IgD-negative memory B cell (primary cell): ENCODE data around the gene FAM13A. TPM values are rescaled to one million over a fixed set of nuclear protein-coding genes. Genes with fewer than 3 reads are reported as not detected.
"Not testable (repeated sequence)": the region's sequence is repeated elsewhere in the genome, so short reads cannot be mapped to it uniquely, and the experiment has no call there.

Source experiments
- H3K27ac Mint-ChIP-seq, 3 donors: one replicate each; pipeline ENCODE4 v1.8.0; 2020 to 2022; ENCODE audit warnings: mild to moderate bottlenecking in 3 of 3, mixed read lengths in 3 of 3, moderate library complexity in 1 of 3
- H3K27me3 Mint-ChIP-seq: one replicate; pipeline ENCODE4 v1.8.0; 2021; ENCODE audit warnings: mixed read lengths
- H3K36me3 Mint-ChIP-seq: one replicate; pipeline ENCODE4 v1.8.0; 2020; ENCODE audit warnings: mild to moderate bottlenecking, mixed read lengths
- H3K4me1 Mint-ChIP-seq, 3 donors: one replicate each; pipeline ENCODE4 v1.8.0; 2020 to 2022; ENCODE audit warnings: mixed read lengths in 3 of 3, mild to moderate bottlenecking in 1 of 3
- H3K4me3 Mint-ChIP-seq, 4 donors: one replicate each; pipeline ENCODE4 v1.8.0; 2020 to 2022; ENCODE audit warnings: mild to moderate bottlenecking in 4 of 4, mixed read lengths in 4 of 4, moderate library complexity in 3 of 4
- H3K9me3 Mint-ChIP-seq, 3 donors: one replicate each; pipeline ENCODE4 v1.8.0; 2020 to 2021; ENCODE audit warnings: mixed read lengths in 3 of 3, mild to moderate bottlenecking in 1 of 3
- polyA plus RNA-seq: library from polyadenylated mRNA; unstranded; fragments of 300-500 nt; fragmentation: Illumina TruSeq; gene quantifications from one replicate; pipeline ENCODE4 v1.2.3, GENCODE V29; 2021

The FAM13A gene
- polyA plus RNA-seq, 1 donor from 2014 or later, result 2.3 TPM

DNA sequence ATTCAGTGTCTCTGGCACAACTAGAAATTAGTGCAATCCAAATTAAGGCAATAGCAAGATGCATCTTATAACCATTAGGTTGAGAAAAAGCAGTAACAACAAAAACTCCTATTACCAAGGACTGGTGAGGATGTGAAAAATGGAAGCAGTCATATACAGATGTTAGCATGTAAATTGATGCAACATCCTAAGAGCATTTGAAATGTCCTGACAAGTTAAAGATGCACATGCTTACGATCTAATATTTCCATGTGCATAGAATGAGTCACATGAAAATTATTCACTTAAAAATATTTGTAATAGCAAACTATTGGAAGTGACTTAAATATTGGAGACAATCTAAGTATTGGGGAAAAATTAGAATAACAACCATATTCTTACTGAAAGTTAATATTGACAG, 163.0 kb downstream of the FAM13A start:
- no peaks in the 10 kb centered on the region for H3K9me3 Mint-ChIP-seq
- no peaks in the 10 kb centered on the region for H3K4me1 Mint-ChIP-seq
- peaks cover 2% of the 10 kb centered on the region for H3K36me3 Mint-ChIP-seq
- no peak overlapping the region for H3K4me3 Mint-ChIP-seq
- no peak overlapping the region for H3K27ac Mint-ChIP-seq
- H3K27me3 Mint-ChIP-seq, result no peaks in the 10 kb centered on the region

DNA sequence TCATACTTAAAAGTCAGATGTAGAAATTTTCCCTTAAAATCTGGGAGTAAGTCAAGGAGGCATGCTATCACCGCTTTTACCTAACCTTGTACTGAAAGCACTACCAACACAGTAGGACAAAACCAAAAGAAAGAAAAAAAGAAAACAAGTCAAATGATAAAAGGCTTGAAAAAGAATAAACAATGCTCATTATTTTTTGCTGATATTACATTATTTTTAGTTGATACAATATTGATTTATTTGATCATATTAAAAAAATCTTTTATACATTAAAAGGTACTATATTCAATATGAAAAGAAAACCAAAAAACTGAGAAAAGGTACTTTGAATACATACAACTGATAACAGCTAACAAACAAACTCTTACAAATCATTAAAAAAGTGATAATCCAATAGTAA, 164.3 kb downstream of the FAM13A start:
- H3K4me1 Mint-ChIP-seq, result no peaks in the 10 kb centered on the region
- peaks cover 2% of the 10 kb centered on the region for H3K36me3 Mint-ChIP-seq
- H3K27ac Mint-ChIP-seq, result no peak overlapping the region
- no peak overlapping the region for H3K4me3 Mint-ChIP-seq
- no peaks in the 10 kb centered on the region for H3K27me3 Mint-ChIP-seq
- H3K9me3 Mint-ChIP-seq, result no peaks in the 10 kb centered on the region

DNA sequence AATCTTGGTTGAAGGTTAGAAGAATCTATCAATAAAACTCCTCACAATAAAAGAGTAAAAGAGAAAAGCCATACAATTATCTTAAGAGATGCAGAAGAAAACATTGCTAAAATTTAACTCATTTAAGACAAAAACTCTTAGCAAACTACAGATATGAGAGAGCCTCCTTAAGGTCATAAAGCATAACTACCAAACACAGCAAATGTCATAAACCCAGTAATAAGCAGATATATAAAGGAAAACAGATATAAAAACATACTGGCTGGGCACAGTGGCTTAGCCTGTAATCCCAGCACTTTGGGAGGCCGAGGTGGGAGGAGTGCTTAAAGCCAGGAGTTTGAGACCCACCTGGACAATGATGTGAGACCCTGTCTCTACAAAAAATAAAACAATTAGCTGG, 165.3 kb downstream of the FAM13A start:
- H3K4me1 Mint-ChIP-seq, result no peaks in the 10 kb centered on the region
- H3K27ac Mint-ChIP-seq, result no peak overlapping the region
- no peaks in the 10 kb centered on the region for H3K27me3 Mint-ChIP-seq
- peaks cover 2% of the 10 kb centered on the region for H3K36me3 Mint-ChIP-seq
- no peak overlapping the region for H3K4me3 Mint-ChIP-seq
- H3K9me3 Mint-ChIP-seq, result no peaks in the 10 kb centered on the region

DNA sequence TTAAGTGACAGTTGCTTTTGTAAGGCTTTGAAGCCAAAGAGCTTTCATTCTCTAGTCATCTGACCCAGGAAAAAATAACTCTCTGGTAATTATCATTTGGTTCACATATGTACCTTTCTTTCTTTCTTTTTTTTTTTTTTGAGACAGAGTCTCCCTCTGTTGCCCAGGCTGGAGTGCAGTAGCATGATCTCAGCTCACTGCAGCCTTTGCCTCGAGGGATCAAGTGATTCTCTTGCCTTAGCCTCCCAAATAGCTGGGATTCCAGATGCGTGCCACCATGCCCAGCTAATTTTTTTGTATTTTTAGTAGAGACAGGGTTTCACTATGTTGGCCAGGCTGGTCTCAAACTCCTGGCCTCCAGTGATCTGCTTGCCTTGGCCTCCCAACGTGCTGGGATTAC, 169.6 kb downstream of the FAM13A start:
- H3K27me3 Mint-ChIP-seq, H3K4me1 Mint-ChIP-seq, H3K4me3 Mint-ChIP-seq, H3K36me3 Mint-ChIP-seq, H3K9me3 Mint-ChIP-seq, H3K27ac Mint-ChIP-seq: not testable (repeated sequence)

DNA sequence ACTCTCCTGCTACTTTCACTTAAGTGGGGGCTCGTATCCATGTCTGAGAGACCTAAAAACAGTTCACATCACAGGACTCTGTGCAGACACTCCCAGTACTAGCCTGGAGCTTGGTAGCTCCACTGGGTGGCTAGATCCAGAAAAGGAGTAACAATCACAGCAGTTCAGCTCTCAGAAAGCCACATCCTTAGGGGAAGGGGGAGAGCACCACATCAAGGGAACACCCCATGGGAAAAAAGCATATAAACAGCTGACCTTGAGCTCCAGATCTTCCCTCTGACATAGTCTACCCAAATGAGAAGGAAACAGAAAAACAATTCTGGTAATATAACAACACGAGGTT, 175.8 kb downstream of the FAM13A start:
- peaks cover 3% of the 10 kb centered on the region for H3K27me3 Mint-ChIP-seq
- H3K4me3 Mint-ChIP-seq, result no peak overlapping the region
- H3K4me1 Mint-ChIP-seq, result peaks cover 0 to 1% (median 0%) of the 10 kb centered on the region in 3 donors
- H3K27ac Mint-ChIP-seq, result no peak overlapping the region
- H3K36me3 Mint-ChIP-seq, result no peaks in the 10 kb centered on the region
- no peaks in the 10 kb centered on the region for H3K9me3 Mint-ChIP-seq

DNA sequence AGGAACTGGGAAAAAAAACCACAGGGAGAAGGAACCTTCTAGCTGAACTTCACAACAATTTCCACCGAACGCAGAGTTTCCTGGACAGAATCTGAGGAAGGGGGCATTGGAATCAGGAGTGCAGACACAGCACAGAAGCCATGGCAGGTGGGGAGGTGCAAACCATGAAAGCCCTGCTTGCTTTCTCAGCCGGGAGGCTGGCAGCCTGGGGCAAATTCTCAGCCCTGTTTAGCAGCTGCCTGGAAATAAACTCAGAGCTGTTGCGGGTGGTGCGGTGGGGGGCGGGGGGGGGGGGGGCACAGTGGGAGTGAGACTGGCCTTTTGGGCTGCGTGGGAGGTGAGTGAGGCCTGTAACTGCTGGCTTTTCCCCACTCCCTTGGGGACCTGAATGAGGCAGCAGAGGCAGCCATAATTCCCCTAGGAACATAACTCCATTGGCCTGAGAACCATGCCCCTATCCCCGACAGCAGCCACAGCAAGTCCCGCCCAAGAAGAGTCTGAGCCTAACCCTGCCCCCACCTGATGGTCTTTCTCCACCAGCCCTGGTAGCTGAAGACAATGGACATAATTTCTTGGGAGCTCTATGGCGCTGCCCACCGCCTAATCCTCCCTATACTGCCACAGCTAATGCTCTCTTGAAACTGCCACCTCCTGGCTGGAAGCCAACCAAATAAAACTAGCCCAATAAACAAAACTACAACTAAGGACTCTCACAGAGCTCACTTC, 176.3 kb downstream of the FAM13A start:
- no peak overlapping the region for H3K4me3 Mint-ChIP-seq
- H3K9me3 Mint-ChIP-seq, result no peaks in the 10 kb centered on the region
- H3K27ac Mint-ChIP-seq, result no peak overlapping the region
- H3K4me1 Mint-ChIP-seq, result peaks cover 0 to 1% (median 0%) of the 10 kb centered on the region in 3 donors
- H3K27me3 Mint-ChIP-seq, result peaks cover 3% of the 10 kb centered on the region
- H3K36me3 Mint-ChIP-seq, result no peaks in the 10 kb centered on the region

DNA sequence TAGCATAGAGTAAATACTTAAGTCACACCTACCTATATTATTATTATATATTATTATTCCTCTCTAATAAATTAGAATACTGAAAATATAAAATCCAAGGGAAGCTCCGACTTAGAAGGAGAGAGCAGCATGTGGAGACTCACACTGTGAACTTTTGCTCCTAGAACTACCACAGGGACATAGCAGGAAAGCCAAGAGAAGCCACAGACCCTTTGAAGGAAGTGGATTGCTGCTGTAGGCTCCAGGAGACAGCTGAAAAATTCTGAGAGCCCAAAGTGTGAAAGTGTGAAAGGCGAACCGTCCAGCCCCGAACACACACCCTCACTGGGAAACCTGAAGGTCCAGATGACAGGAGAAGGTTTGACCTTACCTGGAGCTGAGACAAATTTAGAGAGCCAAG, 177.0 kb downstream of the FAM13A start:
- H3K4me1 Mint-ChIP-seq, result peaks cover 0 to 1% (median 0%) of the 10 kb centered on the region in 3 donors

DNA sequence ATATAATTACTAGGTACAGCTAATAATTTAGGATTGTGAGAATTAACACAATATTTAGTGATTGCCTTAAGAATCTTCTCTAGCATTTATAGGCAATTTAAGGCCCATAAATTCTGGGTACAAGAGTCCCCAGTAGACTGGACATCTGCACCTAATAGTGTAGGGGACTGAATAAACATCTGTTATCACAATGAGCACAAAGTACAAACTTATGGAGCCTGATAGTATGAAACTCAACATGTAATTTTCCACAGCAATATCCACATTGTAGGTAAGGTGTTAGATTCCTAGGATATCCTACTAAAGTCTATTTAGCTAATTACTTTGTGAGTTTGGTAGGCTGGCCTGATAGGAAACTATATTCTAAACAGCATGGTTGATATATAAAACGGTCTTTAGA, 178.3 kb downstream of the FAM13A start:
- Mint-ChIP-seq H3K4me1 (no peaks in the 10 kb centered on the region), H3K36me3 (no peaks in the 10 kb centered on the region), H3K27ac (no peak overlapping the region), H3K27me3 (peaks cover 1% of the 10 kb centered on the region), H3K9me3 (no peaks in the 10 kb centered on the region), H3K4me3 (no peak overlapping the region)

More for the DNA sequence above, 177.0 kb downstream of the FAM13A start:
- Mint-ChIP-seq H3K9me3 (no peaks in the 10 kb centered on the region), H3K27me3 (peaks cover 1% of the 10 kb centered on the region), H3K36me3 (no peaks in the 10 kb centered on the region), H3K27ac (no peak overlapping the region), H3K4me3 (no peak overlapping the region)

DNA sequence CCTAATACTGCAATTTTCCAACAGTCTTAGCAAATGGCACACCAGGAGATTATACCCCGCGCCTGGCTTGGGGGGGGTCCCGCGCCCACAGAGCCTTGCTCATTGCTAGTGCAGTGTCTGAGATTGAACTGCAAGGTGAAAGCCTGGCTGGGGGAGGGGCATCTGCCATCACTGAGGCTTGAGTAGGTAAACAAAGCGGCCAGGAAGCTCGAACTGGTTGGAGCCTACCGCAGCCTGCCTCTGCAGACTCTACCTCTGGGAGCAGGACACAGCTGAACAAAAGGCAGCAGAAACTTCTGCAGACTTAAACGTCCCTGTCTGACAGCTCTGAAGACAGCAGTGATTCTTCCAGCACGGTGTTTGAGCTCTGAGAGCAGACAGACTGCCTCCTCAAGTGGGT, 186.6 kb downstream of the FAM13A start:
- Mint-ChIP-seq H3K9me3 (peaks cover 0 to 2% (median 0%) of the 10 kb centered on the region in 3 donors), H3K4me1 (no peaks in the 10 kb centered on the region), H3K36me3 (no peaks in the 10 kb centered on the region)

DNA sequence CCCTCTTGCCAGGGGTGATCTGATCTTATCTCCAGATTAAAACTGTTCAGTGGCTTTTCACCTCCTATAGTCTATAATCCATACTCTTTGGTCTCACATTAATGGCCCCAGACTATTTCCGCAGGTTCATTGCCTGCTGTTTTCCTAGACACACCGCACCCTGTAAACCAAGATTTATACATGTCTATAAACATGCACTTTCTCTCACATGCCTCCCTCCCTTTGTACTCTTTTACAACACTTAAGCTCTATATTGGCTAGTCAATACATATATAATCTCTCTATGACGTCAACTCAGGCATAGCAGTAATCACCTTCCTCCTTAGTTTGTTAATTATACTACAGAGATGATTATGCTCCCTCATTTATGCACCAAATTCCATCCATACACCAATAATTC, 188.5 kb downstream of the FAM13A start:
- H3K4me1 Mint-ChIP-seq, result no peaks in the 10 kb centered on the region
- no peak overlapping the region for H3K4me3 Mint-ChIP-seq
- H3K36me3 Mint-ChIP-seq, result no peaks in the 10 kb centered on the region
- H3K27me3 Mint-ChIP-seq, result peaks cover 15% of the 10 kb centered on the region
- no peak overlapping the region for H3K27ac Mint-ChIP-seq
- H3K9me3 Mint-ChIP-seq, result peaks cover 0 to 2% (median 0%) of the 10 kb centered on the region in 3 donors

More for the DNA sequence above, 186.6 kb downstream of the FAM13A start:
- Mint-ChIP-seq H3K27ac (no peak overlapping the region), H3K4me3 (no peak overlapping the region), H3K27me3 (peaks cover 14% of the 10 kb centered on the region)

DNA sequence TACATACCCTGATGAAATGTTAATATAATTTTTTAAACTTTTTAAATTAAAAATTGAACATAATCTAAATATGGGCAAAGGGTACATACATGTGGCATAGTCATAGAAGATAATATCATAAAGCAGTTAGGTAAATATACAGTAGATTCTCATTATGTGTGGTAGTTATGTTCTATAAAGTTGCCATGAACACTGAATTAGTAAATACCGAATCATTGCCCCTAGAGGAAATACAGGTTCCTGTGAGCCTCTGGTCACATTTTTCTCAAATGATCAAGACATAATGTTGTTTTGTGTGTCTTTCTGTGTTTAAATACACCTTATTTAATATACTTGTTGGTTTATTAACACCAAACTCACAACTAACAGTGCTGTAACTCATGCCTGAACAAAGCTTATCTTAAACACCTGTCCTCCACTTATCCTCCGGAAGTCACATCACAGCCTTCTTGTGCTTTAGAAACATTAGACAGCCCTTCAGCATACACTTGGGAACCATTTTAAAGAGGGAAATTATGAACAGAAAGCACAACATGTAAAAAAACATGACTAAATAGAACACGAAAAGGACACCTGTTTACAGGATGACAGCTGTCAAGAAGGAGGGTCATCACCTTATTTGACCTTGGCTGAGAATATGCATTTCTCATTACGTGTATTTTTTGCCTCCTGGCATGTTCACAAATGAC, 190.0 kb downstream of the FAM13A start:
- Mint-ChIP-seq H3K4me1 (no peaks in the 10 kb centered on the region), H3K4me3 (no peak overlapping the region), H3K9me3 (peaks cover 0 to 2% (median 0%) of the 10 kb centered on the region in 3 donors), H3K27ac (no peak overlapping the region), H3K36me3 (no peaks in the 10 kb centered on the region), H3K27me3 (peaks cover 12% of the 10 kb centered on the region)

DNA sequence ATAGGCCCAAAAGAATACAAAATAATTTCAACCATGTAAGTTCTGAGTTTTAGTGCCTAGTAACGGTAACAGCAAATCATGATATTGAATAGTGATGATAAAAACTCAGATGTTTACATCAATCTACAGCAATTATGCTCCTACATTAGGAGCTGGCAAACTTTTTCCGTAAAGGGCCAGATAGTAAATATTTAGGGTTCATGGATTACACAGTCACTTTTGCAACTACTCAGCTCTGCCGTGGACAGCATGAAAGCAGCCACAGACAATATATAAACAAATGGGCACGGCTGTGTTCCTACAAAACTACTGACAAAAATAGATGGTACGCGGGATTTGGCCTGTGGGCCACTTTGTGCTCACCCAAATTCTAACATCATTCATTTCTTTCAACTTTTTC, 191.5 kb downstream of the FAM13A start:
- H3K27ac Mint-ChIP-seq, result no peak overlapping the region
- no peak overlapping the region for H3K4me3 Mint-ChIP-seq
- peaks cover 0 to 2% (median 0%) of the 10 kb centered on the region in 3 donors for H3K9me3 Mint-ChIP-seq
- H3K27me3 Mint-ChIP-seq, result peaks cover 6% of the 10 kb centered on the region
- H3K4me1 Mint-ChIP-seq, result no peaks in the 10 kb centered on the region
- no peaks in the 10 kb centered on the region for H3K36me3 Mint-ChIP-seq

DNA sequence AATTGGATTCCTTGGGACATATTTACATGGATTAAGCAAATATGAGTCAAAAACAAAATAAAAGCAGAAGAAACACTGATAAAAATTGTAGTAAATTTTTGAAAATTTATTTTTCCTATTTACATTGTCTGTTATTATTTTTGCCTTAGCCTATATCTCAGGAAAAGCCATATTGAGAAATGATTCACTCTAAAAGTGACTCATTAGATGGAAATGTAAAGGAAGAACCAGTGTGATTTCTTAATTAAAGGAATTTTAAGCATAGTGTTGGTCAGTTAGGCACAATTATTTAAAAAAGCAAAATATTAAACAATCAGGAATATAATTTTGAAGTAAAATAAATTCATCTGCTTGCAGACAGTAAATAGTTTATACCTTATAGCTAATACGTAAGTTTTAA, 191.9 kb downstream of the FAM13A start:
- Mint-ChIP-seq H3K4me3 (no peak overlapping the region), H3K36me3 (no peaks in the 10 kb centered on the region), H3K27ac (no peak overlapping the region), H3K27me3 (peaks cover 6% of the 10 kb centered on the region), H3K4me1 (no peaks in the 10 kb centered on the region), H3K9me3 (peaks cover 0 to 2% (median 0%) of the 10 kb centered on the region in 3 donors)

DNA sequence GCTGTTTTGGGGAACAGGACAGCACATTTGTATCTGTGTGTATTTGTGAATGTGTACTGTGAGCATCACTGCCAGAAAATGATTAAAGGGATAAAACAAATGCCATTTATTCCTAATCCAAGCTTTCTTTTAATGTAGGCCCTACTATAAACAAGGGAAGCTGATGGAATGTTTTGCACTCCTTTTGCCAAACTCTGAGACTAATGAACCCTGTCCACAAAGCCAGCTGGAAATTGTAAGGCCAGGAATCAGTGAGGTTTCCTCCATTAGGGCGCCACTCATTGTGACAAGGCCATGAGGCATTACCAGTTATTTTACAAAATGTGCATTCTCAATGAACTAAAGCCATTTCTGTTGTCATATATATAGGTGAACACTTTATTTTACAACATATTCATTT, 196.4 kb downstream of the FAM13A start:
- Mint-ChIP-seq H3K4me1 (peaks cover 5 to 10% (median 10%) of the 10 kb centered on the region in 3 donors), H3K36me3 (no peaks in the 10 kb centered on the region), H3K9me3 (no peaks in the 10 kb centered on the region), H3K27me3 (peaks cover 1% of the 10 kb centered on the region), H3K4me3 (no peak overlapping the region), H3K27ac (no peak overlapping the region)

DNA sequence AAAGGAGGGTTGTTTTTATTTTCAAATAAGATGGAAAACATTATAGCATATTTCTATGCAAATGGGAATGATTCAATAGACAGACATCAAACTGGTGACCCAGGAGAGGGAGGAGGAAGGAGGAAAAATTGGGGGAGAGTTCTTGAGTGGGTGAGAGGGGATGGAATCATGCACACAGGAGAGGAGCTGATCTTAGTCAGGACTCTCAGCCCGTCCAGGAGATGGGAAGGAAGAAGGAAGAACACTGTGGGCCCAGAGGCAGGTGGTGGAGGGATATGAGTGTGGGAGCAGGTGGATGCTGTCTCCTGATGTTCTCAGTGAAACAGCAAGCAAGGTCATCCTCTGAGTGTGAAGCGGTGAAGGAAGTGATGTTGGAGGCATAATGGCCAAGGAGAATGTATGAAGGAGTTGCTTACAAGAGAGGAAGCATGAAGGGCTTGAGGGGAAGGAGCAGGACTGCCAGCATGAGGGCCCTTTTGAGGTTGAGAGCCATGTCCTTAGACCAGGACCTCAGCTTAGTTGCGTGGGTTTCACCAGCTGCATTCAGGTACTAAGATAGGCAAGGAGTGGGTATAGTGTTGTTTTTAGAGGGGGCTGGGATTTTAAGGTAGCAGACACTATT, 197.7 kb downstream of the FAM13A start:
- Mint-ChIP-seq H3K27me3 (no peaks in the 10 kb centered on the region), H3K9me3 (no peaks in the 10 kb centered on the region), H3K36me3 (no peaks in the 10 kb centered on the region), H3K27ac (peak overlapping the region in 1 of 3 donors; percentile 71), H3K4me3 (peak overlapping the region in 1 of 4 donors; percentile 4), H3K4me1 (peaks cover 5 to 10% (median 10%) of the 10 kb centered on the region in 3 donors)
